ENCODE measurements around the gene ENG.

ENG gene

DNA sequence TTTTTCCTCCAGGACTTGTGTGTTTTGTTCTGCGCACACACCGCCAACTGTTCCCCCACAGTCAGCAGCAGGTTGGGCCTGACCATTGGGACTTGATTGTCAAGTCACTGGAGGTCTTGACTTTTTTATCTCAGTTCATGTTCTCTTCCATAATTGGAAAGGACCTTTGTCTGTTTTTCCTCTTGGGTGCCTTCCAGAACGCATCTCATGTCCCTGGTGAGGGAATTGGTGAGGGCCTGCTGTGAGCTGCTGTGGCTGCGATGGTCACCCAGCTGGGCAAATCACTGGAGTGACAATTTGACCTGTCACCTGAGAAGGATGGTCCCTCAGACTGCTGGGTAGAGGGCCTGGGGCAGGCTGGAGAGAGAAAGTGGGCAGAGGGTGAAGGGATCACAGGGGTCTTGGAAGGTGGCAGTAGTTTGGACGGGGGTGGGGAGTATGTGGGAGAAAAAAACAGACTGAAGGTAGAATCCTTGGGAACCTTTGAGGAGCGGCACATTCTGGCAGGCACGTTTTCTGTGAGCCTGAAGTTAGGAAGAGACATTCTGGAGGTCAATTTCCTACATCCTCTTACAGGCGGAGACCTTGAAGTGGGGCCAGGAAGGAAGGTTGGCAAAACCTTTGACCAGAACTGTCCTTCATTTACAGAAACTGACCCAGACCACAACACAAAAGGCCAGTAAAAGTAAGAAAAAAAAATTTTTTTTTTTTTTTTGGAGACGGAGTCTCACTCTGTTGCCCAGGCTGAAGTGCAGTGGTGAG is 64.2 kb downstream of the ENG start:
- TF ChIP-seq, protein P1, sequence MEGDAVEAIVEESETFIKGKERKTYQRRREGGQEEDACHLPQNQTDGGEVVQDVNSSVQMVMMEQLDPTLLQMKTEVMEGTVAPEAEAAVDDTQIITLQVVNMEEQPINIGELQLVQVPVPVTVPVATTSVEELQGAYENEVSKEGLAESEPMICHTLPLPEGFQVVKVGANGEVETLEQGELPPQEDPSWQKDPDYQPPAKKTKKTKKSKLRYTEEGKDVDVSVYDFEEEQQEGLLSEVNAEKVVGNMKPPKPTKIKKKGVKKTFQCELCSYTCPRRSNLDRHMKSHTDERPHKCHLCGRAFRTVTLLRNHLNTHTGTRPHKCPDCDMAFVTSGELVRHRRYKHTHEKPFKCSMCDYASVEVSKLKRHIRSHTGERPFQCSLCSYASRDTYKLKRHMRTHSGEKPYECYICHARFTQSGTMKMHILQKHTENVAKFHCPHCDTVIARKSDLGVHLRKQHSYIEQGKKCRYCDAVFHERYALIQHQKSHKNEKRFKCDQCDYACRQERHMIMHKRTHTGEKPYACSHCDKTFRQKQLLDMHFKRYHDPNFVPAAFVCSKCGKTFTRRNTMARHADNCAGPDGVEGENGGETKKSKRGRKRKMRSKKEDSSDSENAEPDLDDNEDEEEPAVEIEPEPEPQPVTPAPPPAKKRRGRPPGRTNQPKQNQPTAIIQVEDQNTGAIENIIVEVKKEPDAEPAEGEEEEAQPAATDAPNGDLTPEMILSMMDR (IDR thresholded peaks at IDR 0.05; ENCODE audit: extremely low read depth, insufficient read depth, missing control alignments) = no peak
- in situ Hi-C loops (cut with MboI; ENCODE audit: low pct_unique_long_range_greater_than_20kb, low sequenced_read_pairs, unreplicated experiment) = no loop called here
- no peak for DNase-seq (ENCODE audit: low spot score)

DNA sequence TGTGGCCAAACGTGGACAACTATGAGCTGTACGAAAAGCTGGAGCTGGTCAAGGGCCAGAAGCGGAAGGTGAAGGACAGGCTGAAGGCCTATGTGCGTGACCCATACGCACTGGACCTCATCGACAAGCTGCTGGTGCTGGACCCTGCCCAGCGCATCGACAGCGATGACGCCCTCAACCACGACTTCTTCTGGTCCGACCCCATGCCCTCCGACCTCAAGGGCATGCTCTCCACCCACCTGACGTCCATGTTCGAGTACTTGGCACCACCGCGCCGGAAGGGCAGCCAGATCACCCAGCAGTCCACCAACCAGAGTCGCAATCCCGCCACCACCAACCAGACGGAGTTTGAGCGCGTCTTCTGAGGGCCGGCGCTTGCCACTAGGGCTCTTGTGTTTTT is 65.3 kb downstream of the ENG start:
- DNase-seq (ENCODE audit: low spot score) = no peak
- TF ChIP-seq, protein P1 (IDR thresholded peaks at IDR 0.05; ENCODE audit: extremely low read depth, insufficient read depth, missing control alignments) = no peak
- in situ Hi-C loops (cut with MboI; ENCODE audit: low pct_unique_long_range_greater_than_20kb, low sequenced_read_pairs, unreplicated experiment) = loop anchor here (10.0 kb wide), 1 partner anchor 126 kb away; the partner anchor contains the start of gene ST6GALNAC4

DNA sequence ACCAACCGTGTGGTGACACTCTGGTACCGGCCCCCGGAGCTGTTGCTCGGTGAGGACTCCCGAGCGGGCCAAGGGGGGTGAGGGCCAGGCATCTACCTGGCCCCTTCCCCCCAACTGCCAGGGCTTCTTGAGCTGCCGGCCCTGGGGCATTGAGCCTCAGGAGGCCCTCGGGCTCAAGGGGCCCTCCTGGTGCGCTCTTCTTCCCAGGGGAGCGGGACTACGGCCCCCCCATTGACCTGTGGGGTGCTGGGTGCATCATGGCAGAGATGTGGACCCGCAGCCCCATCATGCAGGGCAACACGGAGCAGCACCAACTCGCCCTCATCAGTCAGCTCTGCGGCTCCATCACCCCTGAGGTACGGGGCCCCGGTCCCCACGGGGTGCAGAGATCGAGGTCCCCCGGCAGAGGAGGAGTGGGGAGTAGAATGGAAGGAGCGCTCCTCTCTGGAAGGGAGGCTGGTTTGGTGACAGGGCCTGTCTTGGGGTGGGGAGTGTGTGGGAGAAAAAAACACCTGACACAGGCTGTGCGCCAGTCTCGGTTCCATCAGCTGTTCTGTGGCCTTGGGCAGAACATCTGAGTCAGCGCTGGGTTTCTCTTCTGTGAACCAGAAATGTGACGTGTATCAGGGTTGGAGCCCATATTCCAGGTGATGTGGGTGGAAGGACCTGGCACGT is 66.0 kb downstream of the ENG start:
- TF ChIP-seq, protein P1 (IDR thresholded peaks at IDR 0.05; ENCODE audit: extremely low read depth, insufficient read depth, missing control alignments) = no peak
- DNase-seq (ENCODE audit: low spot score) = no peak
- in situ Hi-C loops (cut with MboI; ENCODE audit: low pct_unique_long_range_greater_than_20kb, low sequenced_read_pairs, unreplicated experiment) = loop anchor here (10.0 kb wide), 1 partner anchor 126 kb away; the partner anchor contains the start of gene ST6GALNAC4

DNA sequence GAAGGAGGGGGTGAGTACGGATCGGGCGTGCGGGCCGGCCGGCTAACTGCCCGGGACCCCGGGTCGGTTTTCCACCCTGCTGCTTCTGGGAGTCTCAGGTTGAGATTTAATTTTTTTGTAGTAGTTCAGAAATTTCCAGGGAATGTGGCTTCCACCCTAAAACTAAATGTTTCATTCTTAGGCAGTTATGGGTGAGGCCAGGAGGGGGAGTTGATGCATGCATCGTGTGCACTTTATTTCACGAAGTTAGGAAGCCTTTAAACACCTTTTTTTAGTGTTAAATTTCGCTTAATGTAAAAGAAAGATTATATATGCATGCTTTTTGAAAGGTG is 67.7 kb downstream of the ENG start:
- in situ Hi-C loops (cut with MboI; ENCODE audit: low pct_unique_long_range_greater_than_20kb, low sequenced_read_pairs, unreplicated experiment) = loop anchor here (10.0 kb wide), 1 partner anchor 128 kb away; the partner anchor contains the start of gene ST6GALNAC4

DNA sequence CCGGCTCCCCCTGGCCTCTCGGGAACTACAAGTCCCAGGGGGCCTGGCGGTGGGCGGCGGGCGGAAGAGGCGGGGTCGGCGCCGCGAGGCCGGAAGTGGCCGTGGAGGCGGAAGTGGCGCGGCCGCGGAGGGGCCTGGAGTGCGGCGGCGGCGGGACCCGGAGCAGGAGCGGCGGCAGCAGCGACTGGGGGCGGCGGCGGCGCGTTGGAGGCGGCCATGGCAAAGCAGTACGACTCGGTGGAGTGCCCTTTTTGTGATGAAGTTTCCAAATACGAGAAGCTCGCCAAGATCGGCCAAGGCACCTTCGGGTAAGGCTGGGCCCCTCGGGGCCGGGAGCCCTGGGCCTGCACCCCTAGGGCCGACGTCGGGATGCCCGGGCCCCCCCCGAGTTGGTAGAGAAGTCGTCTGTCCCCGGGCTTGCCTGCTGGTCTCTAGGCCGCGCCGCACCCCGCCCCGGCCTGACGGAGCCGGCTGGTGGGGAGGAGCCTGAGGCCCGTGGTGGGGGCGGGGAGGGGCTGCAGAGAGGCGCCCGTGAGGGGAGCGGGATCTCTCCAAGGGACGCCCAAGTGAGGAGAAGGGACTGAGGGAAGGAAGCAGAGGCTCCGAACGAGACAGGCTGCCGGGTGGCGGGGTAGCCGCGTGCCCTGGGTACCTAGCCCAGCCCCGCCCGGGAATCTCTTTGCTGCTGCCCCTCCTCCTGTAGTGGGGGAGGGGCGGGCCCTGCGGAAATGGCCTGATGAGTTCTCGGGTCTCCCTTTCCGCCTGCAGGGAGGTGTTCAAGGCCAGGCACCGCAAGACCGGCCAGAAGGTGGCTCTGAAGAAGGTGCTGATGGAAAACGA is 68.3 kb downstream of the ENG start, which contains the start of gene CDK9:
CDK9 (plus strand) TSS at position 102 of the 840 bp plus-strand sequence; CDS start at position 217, 115 bp downstream.
- TF ChIP-seq, protein P1 (IDR thresholded peaks at IDR 0.05; ENCODE audit: extremely low read depth, insufficient read depth, missing control alignments) = peak; percentile 40
- peak; percentile 98 for DNase-seq (ENCODE audit: low spot score)
- in situ Hi-C loops (cut with MboI; ENCODE audit: low pct_unique_long_range_greater_than_20kb, low sequenced_read_pairs, unreplicated experiment) = loop anchor here (10.0 kb wide), 1 partner anchor 129 kb away; the partner anchor contains the start of gene ST6GALNAC4

More for the DNA sequence above, 67.7 kb downstream of the ENG start:
- TF ChIP-seq, protein P1 (IDR thresholded peaks at IDR 0.05; ENCODE audit: extremely low read depth, insufficient read depth, missing control alignments) = peak; percentile 36
- DNase-seq (ENCODE audit: low spot score) = no peak

Data from GM13977 (cell line).